T-helper 2 cell treated with Interferon-gamma antibody and Interleukin-4, amounts not matched to agents 5 μg/mL and 100 μg/mL, for 36 hours (primary cell): Measurements from ENCODE around the gene FAM114A2.
A peak's percentile ranks its signal among the peaks of the same experiment; 100 is the strongest.
"Not testable (repeated sequence)": the region's sequence is repeated elsewhere in the genome, so short reads cannot be mapped to it uniquely, and the experiment has no call there.

Experiments
- DNase-seq: peaks from one replicate; pipeline ENCODE4 v3.0.0; 2021; ENCODE audit warnings: low spot score
- H3K27ac Mint-ChIP-seq: one replicate; pipeline ENCODE4 v1.8.0; 2021; ENCODE audit warnings: mild to moderate bottlenecking, mixed read lengths
- H3K27me3 Mint-ChIP-seq: one replicate; pipeline ENCODE4 v1.8.0; 2021; ENCODE audit warnings: low read depth, mixed read lengths
- H3K36me3 Mint-ChIP-seq: one replicate; pipeline ENCODE4 v1.8.0; 2021; ENCODE audit warnings: low read depth, mixed read lengths
- H3K4me1 Mint-ChIP-seq: one replicate; pipeline ENCODE4 v1.8.0; 2021; ENCODE audit warnings: low read depth, mixed read lengths
- H3K4me3 Mint-ChIP-seq: one replicate; pipeline ENCODE4 v1.8.0; 2022; ENCODE audit warnings: mild to moderate bottlenecking, moderate library complexity, mixed read lengths
- H3K9me3 Mint-ChIP-seq: one replicate; pipeline ENCODE4 v1.8.0; 2021; ENCODE audit warnings: mixed read lengths

FAM114A2 gene

DNA sequence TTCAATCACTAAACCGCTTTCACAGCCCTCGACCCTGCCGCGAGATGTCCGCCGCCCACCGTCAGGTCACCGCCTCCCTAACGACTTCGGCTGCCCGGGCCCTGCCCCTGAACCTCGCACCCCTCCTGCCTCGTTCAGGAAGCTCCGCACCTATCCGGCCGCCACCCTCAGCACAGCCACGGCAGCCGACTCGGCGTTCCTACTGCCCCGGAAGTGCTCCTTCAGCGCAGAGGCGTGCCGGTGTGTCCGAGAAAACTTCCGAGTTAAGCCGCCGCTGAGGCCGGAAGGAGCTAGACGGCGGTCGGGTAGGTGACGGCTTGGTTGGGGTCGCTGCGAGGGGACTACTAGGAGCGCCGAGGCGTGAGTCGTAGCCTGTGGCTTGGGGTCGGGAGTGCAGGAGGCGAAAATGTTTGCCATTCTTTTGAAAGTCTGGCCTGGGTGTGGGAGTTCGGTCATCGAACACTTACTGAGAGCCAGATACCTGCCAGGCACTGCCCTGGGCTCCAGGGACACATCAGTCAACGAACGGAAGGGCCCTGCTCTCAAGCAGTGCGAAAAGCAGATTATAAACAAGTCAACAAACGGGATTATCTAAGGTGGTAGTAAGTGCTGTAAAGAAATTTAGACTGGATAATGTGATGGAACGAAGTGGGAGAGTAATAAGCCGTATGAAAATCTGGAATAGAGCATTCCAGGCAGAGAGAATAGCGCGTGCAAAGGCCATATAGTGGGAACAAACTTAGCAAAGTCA lies at the start of gene FAM114A2, which contains the start of gene MFAP3:
Gene FAM114A2 (minus strand): TSS at position 204 of the 751 bp plus-strand sequence. CDS start 3,957 bp downstream, outside the sequence.
Gene MFAP3 (plus strand): TSS at position 261 of the 751 bp plus-strand sequence. CDS start 10,756 bp downstream, outside the sequence.
- H3K4me3 Mint-ChIP-seq, result peak within 1 kb of the TSS; percentile 94
- peak; percentile 89 for DNase-seq
- H3K36me3 Mint-ChIP-seq, result peaks cover 5% of the 10 kb centered on the region
- H3K4me1 Mint-ChIP-seq, result peaks cover 24% of the 10 kb centered on the region
- peak within 1 kb of the TSS; percentile 96 for H3K27ac Mint-ChIP-seq
- H3K27me3 Mint-ChIP-seq, result no peaks in the 10 kb centered on the region
- no peaks in the 10 kb centered on the region for H3K9me3 Mint-ChIP-seq

DNA sequence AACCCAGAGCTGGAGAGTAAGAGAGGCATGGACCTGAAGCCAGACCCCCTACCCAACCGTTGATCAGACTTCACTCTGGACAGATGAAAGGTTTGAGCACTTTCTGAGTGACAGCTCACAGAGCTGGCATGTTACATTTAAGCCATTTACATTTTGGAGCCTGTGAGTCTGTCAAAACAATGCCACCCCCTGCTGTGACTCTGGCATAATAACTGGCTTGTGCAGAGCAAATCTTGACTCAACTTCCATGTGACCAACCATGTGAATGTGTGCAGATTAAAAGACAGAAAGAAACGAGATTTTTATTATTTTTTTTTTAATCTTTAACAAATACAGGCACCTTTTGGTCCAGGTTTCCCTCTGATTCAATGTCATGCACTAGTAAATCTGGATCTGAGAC lies 48.5 kb upstream of the FAM114A2 start:
- no peak overlapping the region for H3K27ac Mint-ChIP-seq
- H3K27me3 Mint-ChIP-seq, result peaks cover 14% of the 10 kb centered on the region
- no peak for DNase-seq
- no peaks in the 10 kb centered on the region for H3K9me3 Mint-ChIP-seq
- H3K4me3 Mint-ChIP-seq, result no peak overlapping the region
- peaks cover 13% of the 10 kb centered on the region for H3K4me1 Mint-ChIP-seq
- no peaks in the 10 kb centered on the region for H3K36me3 Mint-ChIP-seq

DNA sequence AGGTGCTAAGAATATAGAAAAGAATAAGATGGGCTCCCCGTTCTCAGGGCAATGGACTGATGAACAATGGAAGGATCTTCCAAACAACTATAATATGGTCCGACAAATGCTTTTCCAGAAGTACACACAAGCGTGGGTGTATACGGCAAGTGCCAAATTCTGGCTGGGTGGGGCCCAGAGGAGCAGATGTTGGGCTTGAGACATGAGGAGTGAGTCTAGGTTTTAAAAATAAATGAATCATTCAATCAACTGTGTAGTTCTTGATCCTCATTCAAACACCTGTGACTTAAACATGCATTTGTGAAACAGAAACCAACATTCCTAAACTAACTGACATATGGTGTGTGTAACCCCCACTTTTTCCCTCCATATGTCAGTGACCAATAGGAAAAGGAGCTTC lies 47.9 kb upstream of the FAM114A2 start:
- Mint-ChIP-seq H3K27ac (no peak overlapping the region), H3K9me3 (no peaks in the 10 kb centered on the region), H3K4me3 (no peak overlapping the region), H3K27me3 (peaks cover 10% of the 10 kb centered on the region), H3K36me3 (no peaks in the 10 kb centered on the region), H3K4me1 (peaks cover 12% of the 10 kb centered on the region)
- DNase-seq, result no peak

DNA sequence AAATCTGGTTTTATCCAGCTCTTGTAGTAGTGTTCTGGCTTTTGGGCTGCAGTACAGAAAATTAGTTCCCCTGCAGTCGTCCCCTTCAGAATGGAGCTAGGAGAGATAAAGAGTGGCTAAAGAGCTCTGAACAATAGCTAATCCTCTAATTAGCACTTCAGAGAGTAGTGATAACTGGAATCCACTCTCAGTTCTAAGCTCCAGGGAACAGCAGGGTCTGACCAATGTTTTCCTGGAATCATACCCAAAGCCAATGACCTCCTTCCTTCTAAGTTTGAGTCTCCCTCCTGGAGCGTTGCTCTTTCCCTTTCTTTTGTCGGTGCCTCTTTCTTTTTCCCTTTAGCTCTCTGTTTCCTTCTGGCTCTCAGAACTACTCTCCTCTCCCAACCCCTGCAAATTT lies 47.4 kb upstream of the FAM114A2 start:
- H3K4me3 Mint-ChIP-seq, result no peak overlapping the region

DNA sequence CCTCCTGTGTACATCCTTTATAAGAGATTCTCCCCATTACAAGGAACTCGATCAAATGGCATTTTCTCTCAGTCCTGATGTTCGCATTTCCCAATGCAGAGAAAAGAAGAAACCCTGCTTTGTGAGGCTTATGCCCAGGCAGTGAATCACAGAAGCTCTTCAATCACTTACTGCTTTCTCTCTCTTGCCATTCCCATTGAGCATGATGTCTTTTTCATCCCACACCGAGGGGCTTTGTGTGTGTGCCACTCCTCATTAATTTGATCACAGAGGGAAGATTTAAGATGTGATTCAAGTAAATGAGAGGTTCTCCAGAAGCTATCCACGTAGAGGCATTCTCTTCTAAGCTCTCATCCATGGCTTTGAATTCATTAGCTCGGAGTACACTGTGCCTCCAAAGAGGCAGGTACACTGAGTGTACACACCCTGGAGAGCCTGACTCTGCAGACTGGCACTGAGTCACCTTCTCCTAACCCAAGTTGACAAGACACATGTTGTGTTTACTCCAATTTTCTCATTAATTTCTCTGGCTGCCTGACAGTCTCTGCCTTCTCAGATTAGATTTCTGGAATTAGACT lies 45.4 kb upstream of the FAM114A2 start:
- no peak for DNase-seq
- Mint-ChIP-seq H3K9me3 (no peaks in the 10 kb centered on the region), H3K27ac (no peak overlapping the region), H3K4me3 (no peak overlapping the region), H3K27me3 (peaks cover 9% of the 10 kb centered on the region), H3K4me1 (peaks cover 13% of the 10 kb centered on the region), H3K36me3 (no peaks in the 10 kb centered on the region)

More for the DNA sequence above, 47.4 kb upstream of the FAM114A2 start:
- no peak overlapping the region for H3K27ac Mint-ChIP-seq
- H3K9me3 Mint-ChIP-seq, result no peaks in the 10 kb centered on the region
- peaks cover 9% of the 10 kb centered on the region for H3K27me3 Mint-ChIP-seq
- no peaks in the 10 kb centered on the region for H3K36me3 Mint-ChIP-seq
- peaks cover 13% of the 10 kb centered on the region for H3K4me1 Mint-ChIP-seq
- DNase-seq, result no peak

DNA sequence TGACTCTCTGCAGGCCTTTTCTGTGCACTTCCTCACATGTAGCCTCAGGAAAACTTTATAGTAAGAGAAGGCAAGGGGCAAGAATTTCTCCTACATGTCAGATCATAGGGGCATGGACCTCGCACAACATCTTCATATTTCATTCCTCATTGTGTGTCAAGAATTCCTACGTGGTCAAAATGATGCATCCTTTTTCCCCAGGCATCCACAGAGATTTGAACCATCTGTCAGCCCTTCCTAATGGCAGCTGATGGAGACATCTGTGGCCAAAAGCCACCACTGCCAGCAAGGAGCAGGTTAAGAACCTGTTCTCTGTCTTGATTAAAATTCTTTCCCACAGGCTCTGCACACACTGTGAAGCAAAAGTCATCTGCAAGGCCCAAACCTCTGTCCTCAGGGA lies 42.5 kb upstream of the FAM114A2 start:
- Mint-ChIP-seq H3K27ac (no peak overlapping the region), H3K4me3 (no peak overlapping the region), H3K9me3 (no peaks in the 10 kb centered on the region), H3K27me3 (peaks cover 5% of the 10 kb centered on the region), H3K4me1 (peaks cover 22% of the 10 kb centered on the region), H3K36me3 (no peaks in the 10 kb centered on the region)
- no peak for DNase-seq

DNA sequence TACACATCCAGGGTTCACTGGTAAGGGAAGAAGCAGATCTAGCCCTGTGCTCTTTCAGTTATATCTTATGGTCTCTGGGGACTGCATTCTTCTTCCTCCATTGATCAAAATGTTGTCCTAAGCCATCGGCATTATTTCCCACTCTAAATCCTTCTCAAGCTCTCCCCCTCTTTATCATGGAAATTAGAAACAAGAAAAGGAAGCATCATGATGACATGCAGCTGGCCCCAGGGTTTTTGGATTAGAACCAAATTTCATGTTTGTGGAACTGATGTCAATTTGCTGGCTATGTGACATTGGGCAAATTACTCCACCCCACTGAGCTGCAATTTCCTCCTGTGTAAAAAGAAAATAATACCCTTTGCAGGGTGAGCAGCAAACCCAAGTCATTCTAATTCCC lies 39.6 kb upstream of the FAM114A2 start:
- H3K9me3 Mint-ChIP-seq, result no peaks in the 10 kb centered on the region
- no peaks in the 10 kb centered on the region for H3K27me3 Mint-ChIP-seq
- no peak overlapping the region for H3K4me3 Mint-ChIP-seq
- no peak for DNase-seq
- H3K4me1 Mint-ChIP-seq, result peaks cover 31% of the 10 kb centered on the region
- no peak overlapping the region for H3K27ac Mint-ChIP-seq
- H3K36me3 Mint-ChIP-seq, result no peaks in the 10 kb centered on the region

DNA sequence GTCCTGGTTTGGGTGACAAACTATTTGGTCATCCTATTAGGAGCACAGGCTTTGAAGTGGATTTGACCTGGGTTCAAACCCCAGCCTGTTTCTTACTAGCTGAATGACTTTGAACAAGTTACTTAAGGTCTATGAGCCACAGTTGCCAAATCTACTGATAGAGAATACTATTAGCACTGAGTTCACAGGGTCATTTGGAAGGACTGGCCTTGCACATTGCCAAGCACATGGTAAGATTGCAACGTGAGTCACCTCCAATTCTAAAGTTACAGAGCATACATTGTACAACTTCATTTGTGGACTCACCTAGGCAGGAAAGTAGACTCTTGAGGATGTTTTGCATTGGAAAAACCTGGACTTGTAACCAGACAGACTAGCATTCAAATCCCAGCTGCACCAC lies 39.0 kb upstream of the FAM114A2 start:
- no peaks in the 10 kb centered on the region for H3K36me3 Mint-ChIP-seq
- H3K27ac Mint-ChIP-seq, result no peak overlapping the region
- H3K27me3 Mint-ChIP-seq, result no peaks in the 10 kb centered on the region
- no peak overlapping the region for H3K4me3 Mint-ChIP-seq
- no peak for DNase-seq
- no peaks in the 10 kb centered on the region for H3K9me3 Mint-ChIP-seq
- H3K4me1 Mint-ChIP-seq, result peaks cover 37% of the 10 kb centered on the region

DNA sequence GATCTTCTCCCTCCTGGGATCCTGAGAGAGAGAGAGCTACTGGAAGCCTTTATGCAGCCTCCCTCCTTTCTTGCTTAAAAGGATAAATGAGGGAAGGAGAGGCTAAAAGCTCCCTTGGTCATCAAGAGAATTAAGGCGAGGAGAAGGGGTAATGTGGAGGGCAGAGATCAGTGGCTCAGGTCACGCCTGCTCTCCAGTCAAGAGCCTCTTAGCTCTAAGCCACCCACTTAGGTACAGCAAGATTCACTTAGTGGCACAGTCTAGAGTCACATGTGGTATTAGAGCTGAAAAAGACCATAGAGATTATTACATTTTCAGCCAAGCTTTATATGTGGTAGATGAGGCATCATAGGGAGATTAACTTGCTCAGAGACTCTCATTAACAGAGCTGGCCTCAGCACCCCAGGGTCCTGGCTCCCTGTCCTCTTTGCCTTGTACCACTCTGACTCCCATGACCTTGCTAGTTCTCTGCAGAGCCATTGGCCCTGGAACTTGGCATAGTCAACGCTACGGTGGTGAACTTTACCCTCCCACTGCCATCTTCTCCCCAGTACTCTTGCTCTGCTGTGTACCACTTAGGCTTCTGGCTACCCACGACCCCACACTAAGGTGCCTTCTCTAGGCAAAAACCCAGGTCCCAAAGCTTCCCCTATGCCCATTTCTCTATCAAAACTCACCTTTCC lies 37.7 kb upstream of the FAM114A2 start:
- H3K27ac Mint-ChIP-seq, result peak overlapping the region; percentile 64

DNA sequence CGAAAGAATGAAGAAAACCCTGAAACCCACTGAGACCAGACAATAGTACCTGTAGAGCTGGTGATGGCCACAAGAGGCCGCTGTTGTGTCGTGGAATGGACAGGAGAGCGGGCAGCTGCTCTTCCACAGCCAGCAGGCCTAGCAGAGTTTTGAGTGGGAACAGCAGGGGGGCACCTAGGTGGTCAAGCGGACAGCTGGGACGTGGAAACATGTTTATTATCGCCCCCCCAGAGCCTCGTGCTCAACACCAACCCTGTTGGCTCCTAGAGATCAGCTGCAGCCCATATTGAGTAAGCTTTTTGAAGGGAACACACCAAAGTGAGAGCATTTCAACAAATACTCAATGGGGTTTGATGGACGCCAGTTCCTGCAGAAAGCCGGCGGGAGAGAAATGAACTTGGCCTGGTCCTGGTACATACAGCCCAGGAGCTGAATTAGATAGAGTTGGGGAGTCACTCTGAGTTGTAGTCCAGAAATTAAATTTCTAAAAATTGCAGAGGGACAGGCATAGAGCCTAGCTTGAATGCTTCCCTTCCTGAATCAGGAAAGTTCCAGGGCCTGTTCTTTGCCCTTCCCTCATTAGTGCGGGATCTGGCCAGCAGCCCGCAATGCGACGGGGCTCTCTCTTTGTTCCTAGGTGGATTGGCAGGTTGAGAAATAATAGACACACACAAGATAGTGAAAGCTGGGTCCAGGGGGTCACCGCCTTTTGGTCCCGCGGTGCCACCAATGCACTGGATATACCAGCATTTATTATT lies 33.9 kb upstream of the FAM114A2 start:
- Mint-ChIP-seq H3K4me3 (peak overlapping the region; percentile 59), H3K27ac (peak overlapping the region; percentile 71), H3K4me1 (peaks cover 45% of the 10 kb centered on the region), H3K36me3 (no peaks in the 10 kb centered on the region), H3K9me3 (no peaks in the 10 kb centered on the region), H3K27me3 (peaks cover 4% of the 10 kb centered on the region)
- peak; percentile 77 for DNase-seq

More for the DNA sequence above, 37.7 kb upstream of the FAM114A2 start:
- no peak for DNase-seq
- H3K4me3 Mint-ChIP-seq, result no peak overlapping the region
- no peaks in the 10 kb centered on the region for H3K36me3 Mint-ChIP-seq
- H3K9me3 Mint-ChIP-seq, result no peaks in the 10 kb centered on the region
- peaks cover 48% of the 10 kb centered on the region for H3K4me1 Mint-ChIP-seq
- H3K27me3 Mint-ChIP-seq, result no peaks in the 10 kb centered on the region

DNA sequence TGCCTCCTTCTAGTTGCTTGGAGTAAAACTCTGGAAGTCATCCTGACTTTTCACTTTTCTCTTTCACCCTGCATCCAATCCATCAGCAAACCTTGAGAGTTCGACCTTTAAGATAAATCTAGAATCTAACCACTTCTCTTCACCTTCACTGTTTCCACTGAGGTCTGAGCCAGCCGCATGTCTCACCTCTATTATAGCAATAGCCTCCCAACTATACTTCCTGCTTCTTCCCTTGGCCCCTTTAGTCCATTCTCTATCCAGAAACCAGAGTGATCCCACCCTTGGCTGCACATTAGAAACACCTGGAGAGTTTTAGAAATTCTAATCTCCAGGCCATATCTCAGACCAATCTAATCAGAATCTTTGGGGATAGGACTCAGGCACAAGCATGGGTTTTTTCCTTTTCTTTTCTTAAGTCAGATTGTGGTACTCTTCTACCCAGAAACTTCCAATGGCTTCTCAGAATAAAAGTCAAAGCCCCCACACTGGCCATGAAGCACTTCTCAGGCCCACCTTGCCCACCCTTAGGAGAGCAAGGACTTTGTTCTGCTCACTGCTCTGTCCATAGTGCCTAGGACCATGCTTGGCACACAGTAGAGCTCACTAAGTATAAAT lies 33.2 kb upstream of the FAM114A2 start:
- peak overlapping the region; percentile 59 for H3K4me3 Mint-ChIP-seq
- no peaks in the 10 kb centered on the region for H3K9me3 Mint-ChIP-seq
- peak overlapping the region; percentile 71 for H3K27ac Mint-ChIP-seq
- no peak for DNase-seq
- peaks cover 40% of the 10 kb centered on the region for H3K4me1 Mint-ChIP-seq
- peaks cover 4% of the 10 kb centered on the region for H3K27me3 Mint-ChIP-seq
- no peaks in the 10 kb centered on the region for H3K36me3 Mint-ChIP-seq

DNA sequence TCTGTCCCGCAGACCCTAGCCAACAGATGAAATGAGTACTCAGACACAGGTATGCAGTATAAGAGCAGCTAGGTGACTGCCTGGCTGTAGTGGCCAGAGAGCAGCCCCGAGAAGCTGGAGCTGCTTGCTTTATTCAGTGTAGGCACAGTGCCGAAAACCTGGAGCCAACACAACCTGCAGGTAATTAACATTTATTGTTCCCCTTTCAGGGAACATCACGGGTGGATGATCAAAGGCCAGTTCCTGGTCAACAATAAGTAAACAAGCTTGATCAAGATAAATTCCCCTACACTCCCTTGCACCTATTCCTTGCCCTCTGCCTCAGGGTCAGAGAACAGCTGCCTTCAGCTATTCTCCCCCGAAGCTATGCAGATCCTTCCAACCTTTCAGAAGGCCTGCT lies 31.1 kb upstream of the FAM114A2 start:
- not testable (repeated sequence) for H3K27ac Mint-ChIP-seq, H3K9me3 Mint-ChIP-seq, H3K27me3 Mint-ChIP-seq, H3K4me3 Mint-ChIP-seq, H3K36me3 Mint-ChIP-seq, DNase-seq
- H3K4me1 Mint-ChIP-seq, result peaks cover 28% of the 10 kb centered on the region

DNA sequence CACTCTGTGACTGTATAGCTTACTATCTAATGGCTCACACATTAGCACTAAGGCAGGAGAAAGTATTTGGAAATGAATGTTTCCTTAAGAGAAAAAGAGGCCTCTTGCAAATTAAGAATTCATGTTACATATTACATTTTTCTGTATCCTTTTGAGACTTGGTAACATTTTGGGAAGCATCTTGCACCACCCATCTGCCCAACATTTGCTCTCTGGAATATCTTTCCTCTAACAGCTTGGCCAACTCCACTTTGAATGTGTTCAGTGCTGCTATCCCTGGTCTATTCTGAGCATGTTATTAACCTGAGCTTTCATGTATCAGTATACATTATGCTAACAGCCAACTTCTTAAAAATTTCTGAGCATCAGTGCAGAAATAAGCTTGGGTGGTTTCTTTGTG lies 27.3 kb upstream of the FAM114A2 start:
- Mint-ChIP-seq H3K4me3 (no peak overlapping the region), H3K27me3 (peaks cover 4% of the 10 kb centered on the region), H3K9me3 (no peaks in the 10 kb centered on the region), H3K36me3 (peaks cover 2% of the 10 kb centered on the region), H3K27ac (no peak overlapping the region), H3K4me1 (no peaks in the 10 kb centered on the region)
- no peak for DNase-seq
